ENCODE measurements around the gene ASPN. TPM values are rescaled to one million over a fixed set of nuclear protein-coding genes. Genes with fewer than 3 reads are reported as not detected.

ASPN gene
- total and polyA plus RNA-seq, 9 of the 15 experiments (the other 6 are each of a cell fraction or from before 2014, with no cell fraction given) = 0.03 to 0.07 TPM; not detected in 7

DNA sequence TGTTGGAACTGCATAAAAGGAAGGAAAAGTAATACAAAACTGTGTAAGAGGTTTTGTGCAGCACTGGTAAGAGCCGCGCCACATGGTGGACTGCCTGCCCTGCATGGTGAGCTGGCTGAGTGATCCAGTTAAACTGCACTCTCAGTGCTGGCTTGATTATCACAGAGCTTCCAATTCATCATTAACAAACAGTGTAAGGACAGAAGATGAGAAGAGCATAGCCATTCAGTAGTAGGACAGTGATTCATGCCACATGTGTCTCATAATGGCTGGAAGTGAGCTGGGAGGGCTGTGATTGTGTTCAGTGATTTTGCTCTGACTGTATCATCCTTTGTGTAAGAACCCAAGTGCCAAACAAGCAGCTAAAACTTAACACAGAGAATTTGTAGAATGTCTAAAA is 14.1 kb downstream of the ASPN start:
- Histone ChIP-seq H3K4me3 (no peak overlapping the region), H3K4me2 (ENCODE audit: insufficient read depth, low read length) (no peak overlapping the region), H3K27ac (ENCODE audit: extremely low read depth, low read depth, low read length) (no peak overlapping the region), H3K36me3 (ENCODE audit: control insufficient read depth, insufficient read depth, low read length) (no peaks in the 10 kb centered on the region), H4K20me1 (replicated peaks; ENCODE audit: control insufficient read depth, insufficient read depth, low read length) (no peaks in the 10 kb centered on the region; the same call in 1 of the 2 replicates), H2AFZ (ENCODE audit: low read depth, low read length) (no peak overlapping the region), H3K9me3 (replicated peaks; ENCODE audit: control insufficient read depth, insufficient read depth, low read depth, low read length) (no peaks in the 10 kb centered on the region), H3K4me1 (replicated peaks in 1 of 2; ENCODE audit: control insufficient read depth in 2 of 2, insufficient read depth in 2 of 2, low read length in 2 of 2) (peaks cover 0 to 7% of the 10 kb centered on the region in 2 experiments; a peak in 2 of 5 replicates), H3K79me2 (ENCODE audit: control insufficient read depth, insufficient read depth, low read length) (no peaks in the 10 kb centered on the region), H3K9ac (ENCODE audit: insufficient read depth in 1 of 2, low read depth in 2 of 2, low read length in 2 of 2) (no peak overlapping the region), H3K27me3 (ENCODE audit: control insufficient read depth in 2 of 2, insufficient read depth in 2 of 2, low read length in 2 of 2) (no peaks in the 10 kb centered on the region), H3K9me1 (ENCODE audit: control insufficient read depth, insufficient read depth, low read length) (no peaks in the 10 kb centered on the region)
- no TSS peak for BruUV-seq (replicated peaks)
- TF ChIP-seq KDM1A (IDR thresholded peaks at IDR 0.05) (peak; percentile 17 to 30; a peak in 1 of 4 replicates), PCBP1 (IDR thresholded peaks at IDR 0.05; ENCODE audit: low read depth, low read length, poor library complexity, severe bottlenecking) (no peak)
- DNase-seq (ENCODE audit: extremely low read depth in 1 of 4, low spot score in 3 of 4) = no peak
- CTCF ChIA-PET (ENCODE audit: low intra/inter-chr PET ratio) = no interaction called here
- 96% methylated on average over 2 of the region's 2 CpGs for WGBS (ENCODE audit: insufficient coverage, low coverage, missing lambda C conversion rate)
- intact Hi-C loops (cut with micrococcal nuclease) (loop anchor here (10.0 kb wide), 1 partner anchor 333 kb away; no protein-coding TSS in a partner anchor), in situ Hi-C loops (cut with MboI) (no loop called here)
- POLR2A ChIA-PET = interaction anchor here (1.8 kb wide), 1 partner anchor 8 kb away, joined by 4 read pairs; no protein-coding TSS in a partner anchor
- no peak for ATAC-seq
- no peak for FAIRE-seq

DNA sequence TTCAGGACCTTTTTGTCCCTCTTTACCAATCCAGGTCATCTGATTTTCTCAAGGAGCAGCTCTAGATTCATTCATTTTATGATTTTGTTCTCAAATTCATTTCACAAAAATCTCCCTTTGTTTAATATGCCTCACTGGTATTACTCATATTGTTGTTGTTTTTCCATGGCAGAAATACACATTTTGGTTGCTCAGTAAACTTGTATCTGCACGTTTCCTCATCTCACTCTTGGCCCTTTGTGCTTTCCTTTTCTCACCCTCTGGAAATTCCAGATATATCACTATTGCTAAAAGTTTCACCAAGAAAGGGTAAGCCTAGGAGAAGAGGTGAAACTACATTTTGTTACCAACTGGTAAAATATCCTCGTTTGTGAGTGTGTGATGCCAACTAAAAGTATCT is 14.8 kb downstream of the ASPN start:
- H2AFZ ChIP-seq (ENCODE audit: low read depth, low read length) = no peak overlapping the region
- ChIA-PET POLR2A (interaction anchor here (1.8 kb wide), 1 partner anchor 9 kb away, joined by 4 read pairs; no protein-coding TSS in a partner anchor), CTCF (ENCODE audit: low intra/inter-chr PET ratio) (no interaction called here)
- intact Hi-C loops (cut with micrococcal nuclease) (loop anchor here (10.0 kb wide), 1 partner anchor 333 kb away; no protein-coding TSS in a partner anchor), in situ Hi-C loops (cut with MboI) (no loop called here)
- no peak overlapping the region for H3K9ac ChIP-seq (ENCODE audit: insufficient read depth in 1 of 2, low read depth in 2 of 2, low read length in 2 of 2)
- 14% methylated on average over 2 of the region's 2 CpGs for WGBS (ENCODE audit: insufficient coverage, low coverage, missing lambda C conversion rate)
- H3K27ac ChIP-seq (ENCODE audit: extremely low read depth, low read depth, low read length) = no peak overlapping the region
- DNase-seq (ENCODE audit: extremely low read depth in 1 of 4, low spot score in 3 of 4) (no peak), ATAC-seq (no peak), FAIRE-seq (no peak)
- H3K4me2 ChIP-seq (ENCODE audit: insufficient read depth, low read length) = no peak overlapping the region
- no peaks in the 10 kb centered on the region; the same call in 1 of the 2 replicates for H4K20me1 ChIP-seq (replicated peaks; ENCODE audit: control insufficient read depth, insufficient read depth, low read length)
- H3K9me3 ChIP-seq (replicated peaks; ENCODE audit: control insufficient read depth, insufficient read depth, low read depth, low read length) = no peaks in the 10 kb centered on the region
- H3K36me3 ChIP-seq (ENCODE audit: control insufficient read depth, insufficient read depth, low read length) = no peaks in the 10 kb centered on the region
- H3K4me1 ChIP-seq (replicated peaks in 1 of 2; ENCODE audit: control insufficient read depth in 2 of 2, insufficient read depth in 2 of 2, low read length in 2 of 2) = peaks cover 0 to 7% of the 10 kb centered on the region in 2 experiments; a peak in 2 of 5 replicates
- H3K9me1 ChIP-seq (ENCODE audit: control insufficient read depth, insufficient read depth, low read length) = no peaks in the 10 kb centered on the region
- no TSS peak for BruUV-seq (replicated peaks)
- H3K79me2 ChIP-seq (ENCODE audit: control insufficient read depth, insufficient read depth, low read length) = no peaks in the 10 kb centered on the region
- H3K27me3 ChIP-seq (ENCODE audit: control insufficient read depth in 2 of 2, insufficient read depth in 2 of 2, low read length in 2 of 2) = no peaks in the 10 kb centered on the region
- no peak overlapping the region for H3K4me3 ChIP-seq
- TF ChIP-seq MED1 (CRISPR knock-in tag; IDR thresholded peaks at IDR 0.05; ENCODE audit: borderline replicate concordance) = no peak
- TF ChIP-seq ILK (tag; IDR thresholded peaks at IDR 0.05; ENCODE audit: borderline replicate concordance, low read depth) = no peak
- TF ChIP-seq TEAD4 (IDR thresholded peaks at IDR 0.05; ENCODE audit: low read length) = no peak
- no peak for TF ChIP-seq TEAD4 (CRISPR knock-in tag; IDR thresholded peaks at IDR 0.05; ENCODE audit: borderline replicate concordance)
- TF ChIP-seq FOXP1 (CRISPR knock-in tag; IDR thresholded peaks at IDR 0.05) = no peak
- TF ChIP-seq CREBBP (IDR thresholded peaks at IDR 0.05; ENCODE audit: low read depth, low read length) = no peak
- TF ChIP-seq NR2C2 (CRISPR knock-in tag; IDR thresholded peaks at IDR 0.05) = no peak
- TF ChIP-seq NR2C2 (tag; IDR thresholded peaks at IDR 0.05) = no peak
- TF ChIP-seq SIRT6 (IDR thresholded peaks at IDR 0.05; ENCODE audit: low read depth, low read length) = no peak
- no peak for TF ChIP-seq PRPF4 (IDR thresholded peaks at IDR 0.05; ENCODE audit: insufficient read depth, low read depth, low read length, poor library complexity, severe bottlenecking)
- TF ChIP-seq YBX1 (IDR thresholded peaks at IDR 0.05) = no peak
- TF ChIP-seq KAT7 (CRISPR knock-in tag; IDR thresholded peaks at IDR 0.05; ENCODE audit: borderline replicate concordance) = no peak
- no peak for TF ChIP-seq HMG20A (CRISPR knock-in tag; conservative IDR thresholded peaks at IDR 0.05)
- no peak for TF ChIP-seq ZNF324 (CRISPR knock-in tag; IDR thresholded peaks at IDR 0.05)

Measured in K562 (cell line).